HG02840 (cell line): Measurements from ENCODE around the gene TBC1D22A.

ENCODE experiments used
- ATAC-seq: cut with Tn5 transposase; IDR thresholded peaks from one replicate; pipeline ENCODE4 v1.9.1; 2021; ENCODE audit warnings: mild to moderate bottlenecking, moderate library complexity, moderate number of reproducible peaks; ENCODE audit not compliant: unreplicated experiment, low FRiP score

Gene TBC1D22A

DNA sequence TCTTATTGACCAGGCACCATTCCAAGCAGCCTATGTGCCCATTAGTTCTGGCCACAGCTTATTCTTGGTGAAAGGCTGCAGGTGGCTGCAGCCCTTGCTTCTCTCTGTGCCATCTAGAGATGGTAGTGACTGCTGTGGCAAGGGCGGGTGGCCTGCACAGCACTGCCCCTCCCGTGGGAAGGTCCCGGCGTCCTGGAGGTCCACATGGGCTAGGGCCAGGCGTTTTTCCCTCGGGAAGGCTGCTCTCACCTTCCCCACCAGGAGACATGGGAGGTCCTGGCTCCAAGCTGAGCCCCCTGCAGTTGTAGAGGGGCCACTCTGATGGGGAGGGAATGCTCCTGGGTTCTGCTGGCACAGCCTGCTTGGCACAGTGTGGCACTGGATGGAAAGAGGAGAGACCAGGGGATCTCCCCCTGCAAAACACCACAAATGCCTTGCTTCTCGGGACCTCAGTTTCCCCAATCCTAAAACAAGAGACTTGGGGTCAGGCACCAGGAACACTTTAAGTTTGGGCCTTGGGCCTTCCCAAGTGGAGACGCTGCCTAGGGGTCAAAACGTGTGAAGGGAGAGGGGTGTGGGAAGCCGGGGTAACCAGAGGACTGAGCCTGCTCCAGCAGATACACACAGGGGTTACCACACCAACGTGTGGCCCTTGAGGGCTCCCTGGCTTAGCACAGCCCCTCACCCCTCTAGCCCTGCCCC is 10.0 kb upstream of the TBC1D22A start:
- no peak for ATAC-seq

DNA sequence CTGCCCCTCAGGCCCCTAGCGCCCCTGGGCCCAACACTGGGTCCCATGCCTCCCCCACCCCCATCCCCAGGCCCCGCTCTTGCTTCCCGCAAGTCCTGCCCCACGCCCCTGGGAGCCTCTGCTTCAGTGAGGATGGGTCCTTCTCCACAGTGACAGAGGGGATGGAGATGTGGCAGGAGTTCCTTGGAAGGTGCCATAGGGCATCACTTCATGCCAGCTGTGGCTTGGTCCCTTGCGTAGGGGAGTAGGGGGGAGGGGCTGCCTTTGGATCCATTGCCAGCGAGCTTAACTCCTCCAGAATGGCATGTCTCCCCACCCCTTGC is 9.5 kb upstream of the TBC1D22A start:
- ATAC-seq: no peak

DNA sequence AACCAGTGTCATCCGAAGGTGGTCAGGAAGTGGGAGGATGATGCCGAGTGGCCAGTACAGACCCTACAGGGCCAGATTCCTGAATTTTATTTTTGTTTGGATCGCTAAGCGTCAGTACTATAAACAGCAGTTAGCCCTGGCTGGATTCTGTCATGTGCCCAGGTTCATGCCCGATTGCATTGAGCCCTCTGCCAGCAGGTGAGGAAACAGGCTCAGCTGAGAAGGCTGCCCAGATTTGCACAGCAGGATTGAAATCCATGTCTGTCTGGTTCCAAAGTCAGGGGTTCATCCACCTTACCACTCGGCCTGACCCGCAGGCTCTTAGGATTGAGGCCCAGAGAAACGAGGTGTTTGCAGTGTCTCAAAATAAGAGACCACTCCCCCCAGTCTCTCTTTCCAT is 9.1 kb upstream of the TBC1D22A start:
- no peak for ATAC-seq

DNA sequence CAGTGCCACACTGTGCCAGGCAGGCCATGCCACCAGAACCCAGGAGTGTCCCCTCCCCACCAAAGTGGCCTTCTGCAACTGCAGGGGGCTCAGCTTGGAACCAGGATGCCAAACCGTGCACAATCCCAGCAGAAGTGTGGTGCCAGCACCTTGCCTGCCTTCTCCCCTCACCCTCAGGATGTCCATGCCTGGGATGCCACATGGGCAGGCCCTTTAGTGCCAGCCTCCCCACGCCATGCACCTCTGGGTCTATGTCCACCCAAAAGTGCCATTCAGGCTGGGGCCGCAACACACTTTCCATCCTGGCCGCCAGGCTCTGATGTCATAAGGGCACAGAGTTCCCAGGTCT is 8.7 kb upstream of the TBC1D22A start:
- no peak for ATAC-seq

DNA sequence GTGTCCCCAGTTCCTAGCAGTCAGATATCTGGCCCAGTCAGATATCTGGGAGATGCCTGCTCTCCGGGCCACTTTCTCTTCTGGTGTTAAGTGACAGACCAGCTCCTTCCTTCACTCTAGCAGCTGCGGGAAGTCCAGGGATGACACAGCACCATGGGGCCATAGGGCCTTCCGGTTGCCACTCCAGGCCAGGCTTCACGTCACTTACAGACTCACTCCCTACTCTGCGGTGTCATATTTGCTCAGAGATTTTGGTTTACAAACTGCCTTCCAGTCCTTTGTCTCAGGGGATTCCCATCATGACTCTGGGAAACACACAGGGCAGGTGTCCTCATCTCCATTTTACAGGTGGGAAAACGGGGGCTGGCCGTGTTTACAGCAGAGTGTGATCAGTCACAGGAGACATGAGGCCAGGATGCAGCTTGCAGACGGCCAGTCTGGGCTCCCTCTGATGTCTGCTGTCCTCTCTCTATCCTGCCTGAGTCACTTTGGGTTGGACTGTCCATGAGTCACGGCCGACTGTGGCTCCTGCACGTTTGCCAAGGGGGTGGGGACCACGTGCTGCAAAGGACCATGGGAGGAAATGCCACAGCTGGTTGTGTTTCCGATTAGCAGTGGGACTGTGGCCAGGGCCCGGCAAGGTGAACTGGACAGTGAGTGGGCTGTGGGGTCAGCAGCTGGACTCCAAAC is 8.2 kb upstream of the TBC1D22A start:
- ATAC-seq: no peak

DNA sequence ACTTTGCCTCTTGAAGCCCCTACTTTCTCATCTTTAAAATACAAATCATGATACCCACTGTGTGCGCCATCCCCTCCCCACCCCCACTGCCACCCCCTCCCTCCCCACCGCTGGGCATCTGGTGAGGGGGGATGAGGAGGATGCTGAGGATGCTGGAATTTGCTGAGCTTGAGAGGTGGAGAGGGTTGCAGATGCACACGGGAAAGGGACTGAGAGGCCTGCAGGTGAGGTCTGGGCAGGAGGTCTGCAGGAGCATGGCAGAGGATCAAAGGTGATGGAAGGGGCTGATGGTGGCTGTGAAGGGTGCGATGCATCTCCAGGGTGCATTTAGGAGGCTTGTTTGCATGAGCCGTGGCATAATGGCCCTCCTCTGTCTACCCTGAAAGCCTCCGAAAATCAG is 7.6 kb upstream of the TBC1D22A start:
- ATAC-seq: no peak

DNA sequence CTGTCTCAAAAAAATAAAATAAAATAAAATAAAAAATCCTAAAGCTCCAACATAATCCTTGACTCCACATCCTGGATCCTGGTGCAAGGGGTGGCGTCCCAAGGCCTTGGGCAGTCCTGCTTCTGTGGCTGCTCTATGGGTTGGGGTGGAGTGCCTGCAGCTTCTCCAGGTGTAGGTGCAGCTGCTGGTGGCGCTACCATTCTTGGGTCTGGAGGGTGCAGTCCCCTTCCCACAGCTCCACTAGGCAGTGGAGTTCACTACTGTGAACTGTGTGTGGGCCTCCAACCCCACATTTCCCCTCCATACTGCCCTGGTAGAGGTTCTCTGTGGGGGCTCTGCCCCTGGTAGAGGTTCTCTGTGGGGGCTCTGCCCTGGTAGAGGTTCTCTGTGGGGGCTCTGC is 6.9 kb upstream of the TBC1D22A start:
- no peak for ATAC-seq

DNA sequence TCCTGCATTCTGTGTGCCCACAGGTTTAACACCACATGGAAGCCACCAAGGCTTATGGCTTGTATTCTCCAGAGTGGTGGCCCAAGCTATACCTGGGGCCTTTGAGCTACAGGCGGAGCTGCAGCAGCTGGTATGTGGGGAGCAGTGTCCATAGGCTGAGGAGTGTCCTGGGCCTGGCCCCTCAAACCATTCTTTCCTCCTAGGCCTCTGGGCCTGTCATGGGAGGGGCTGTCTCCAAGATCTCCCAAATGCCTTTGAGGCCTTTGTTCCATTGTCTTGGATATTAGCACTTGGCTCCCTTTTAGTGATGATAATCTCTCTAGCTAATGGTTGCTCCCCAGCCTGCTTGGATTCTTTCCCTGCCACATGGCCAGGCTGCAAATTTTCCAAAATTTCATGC is 6.4 kb upstream of the TBC1D22A start:
- no peak for ATAC-seq

DNA sequence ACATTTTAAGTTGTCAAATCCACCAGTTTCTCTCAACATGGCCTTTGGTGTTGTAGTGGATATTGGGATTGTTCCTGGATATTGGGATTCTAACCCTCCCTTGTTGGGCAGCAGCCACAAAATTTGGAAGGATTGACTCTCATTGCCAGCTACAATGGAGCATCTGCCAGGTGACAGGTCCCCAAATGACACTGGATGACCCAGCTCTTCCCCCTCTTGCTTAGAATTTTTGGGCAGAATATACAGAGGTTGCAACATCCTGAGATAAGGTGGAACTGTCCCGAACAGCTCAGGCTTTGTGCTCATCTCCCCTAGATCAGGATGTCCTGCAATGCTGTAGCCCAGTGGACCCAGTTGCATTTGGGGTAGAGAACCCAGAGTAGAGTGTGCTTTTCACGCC is 5.3 kb upstream of the TBC1D22A start:
- ATAC-seq: no peak

DNA sequence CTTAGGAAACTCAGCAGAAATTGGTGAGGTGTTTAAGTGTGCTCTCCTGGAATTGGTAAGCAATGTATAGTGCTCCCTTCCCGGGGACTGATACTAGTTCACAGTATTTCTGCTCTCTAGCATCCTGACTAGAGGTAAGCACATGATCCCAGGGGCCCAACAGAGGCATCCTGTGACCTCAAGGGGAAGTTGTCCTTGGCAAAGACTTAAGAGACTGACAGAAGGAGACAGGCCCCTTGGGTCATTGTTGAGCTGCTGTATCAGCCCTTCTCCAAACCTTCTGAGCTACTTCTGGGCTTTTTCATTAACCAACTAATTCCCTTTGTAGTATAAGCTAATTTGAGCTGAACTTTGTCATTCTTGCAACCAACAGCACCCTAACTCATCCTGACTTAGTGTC is 4.3 kb upstream of the TBC1D22A start:
- ATAC-seq: no peak

DNA sequence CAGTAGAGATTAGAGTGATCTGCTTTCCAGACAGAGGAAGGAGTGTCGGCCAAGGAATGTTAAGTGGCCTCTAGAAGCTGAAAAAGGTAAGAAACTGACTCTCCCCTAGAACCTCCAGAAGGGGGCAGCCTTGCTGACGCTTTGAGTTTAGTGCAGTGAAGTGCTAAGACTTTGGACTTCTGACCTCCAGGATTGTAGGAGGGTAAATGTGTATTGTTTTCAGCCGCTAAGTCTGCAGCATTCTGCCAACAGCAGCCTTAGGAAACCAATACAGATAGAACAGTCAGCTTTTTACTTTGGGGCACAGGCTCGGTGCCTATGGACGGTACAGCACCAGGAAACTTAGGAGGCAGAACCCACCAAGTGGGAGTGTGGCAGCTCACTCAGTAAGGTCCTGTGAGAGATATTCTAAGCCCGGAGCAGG is 3.6 kb upstream of the TBC1D22A start:
- ATAC-seq: no peak

DNA sequence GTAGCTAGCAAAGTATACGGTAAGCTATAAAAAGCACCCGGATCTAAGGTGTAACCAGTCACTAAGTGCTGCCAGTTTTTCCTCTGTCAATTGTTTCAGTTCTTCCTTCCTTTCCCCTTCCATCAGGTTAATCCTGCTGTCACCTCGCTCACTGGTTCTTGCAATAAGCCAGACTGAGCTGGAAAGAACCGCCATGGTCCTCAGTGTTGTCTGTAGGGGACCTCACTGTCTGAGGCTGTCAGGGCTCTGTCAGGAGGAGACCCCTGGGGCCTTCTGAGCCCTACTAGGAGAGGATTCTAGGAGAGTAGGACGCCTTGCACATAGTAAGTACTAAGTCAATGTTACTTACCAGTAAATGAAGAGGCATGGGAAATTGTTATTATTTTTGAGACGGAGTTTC is 1.4 kb upstream of the TBC1D22A start:
- no peak for ATAC-seq

DNA sequence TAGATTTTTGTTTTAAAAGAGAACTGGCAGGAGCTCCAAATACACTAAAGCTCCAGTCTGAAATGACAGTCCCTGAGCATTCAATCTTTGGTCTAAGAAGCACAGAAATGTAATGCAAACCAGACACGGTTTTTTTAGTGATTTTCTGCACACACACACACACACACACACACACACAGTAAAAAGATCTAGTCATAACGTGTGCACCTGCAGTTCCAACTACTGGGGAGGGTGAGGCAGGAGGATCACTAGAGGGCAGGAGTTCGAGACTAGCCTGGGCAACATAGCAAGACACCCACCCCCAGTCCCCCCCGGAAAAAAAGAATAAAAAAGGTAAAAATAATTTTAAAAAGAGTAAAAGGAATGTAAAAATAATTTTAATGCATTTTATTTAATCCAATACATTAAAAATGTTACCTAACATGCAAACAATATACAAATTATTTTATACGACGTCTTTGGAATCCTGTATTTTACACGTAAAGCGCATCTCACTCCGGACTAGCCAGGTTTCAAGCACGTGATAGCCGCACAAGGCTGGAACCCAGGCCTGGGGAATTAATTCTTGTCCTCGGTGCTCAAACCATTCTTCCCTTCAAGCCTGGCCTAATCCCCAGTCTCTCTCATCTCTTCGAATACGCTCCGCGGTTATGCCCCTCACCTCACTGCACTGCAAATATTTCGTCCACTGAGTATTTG is 762 bp upstream of the TBC1D22A start:
- ATAC-seq: no peak

DNA sequence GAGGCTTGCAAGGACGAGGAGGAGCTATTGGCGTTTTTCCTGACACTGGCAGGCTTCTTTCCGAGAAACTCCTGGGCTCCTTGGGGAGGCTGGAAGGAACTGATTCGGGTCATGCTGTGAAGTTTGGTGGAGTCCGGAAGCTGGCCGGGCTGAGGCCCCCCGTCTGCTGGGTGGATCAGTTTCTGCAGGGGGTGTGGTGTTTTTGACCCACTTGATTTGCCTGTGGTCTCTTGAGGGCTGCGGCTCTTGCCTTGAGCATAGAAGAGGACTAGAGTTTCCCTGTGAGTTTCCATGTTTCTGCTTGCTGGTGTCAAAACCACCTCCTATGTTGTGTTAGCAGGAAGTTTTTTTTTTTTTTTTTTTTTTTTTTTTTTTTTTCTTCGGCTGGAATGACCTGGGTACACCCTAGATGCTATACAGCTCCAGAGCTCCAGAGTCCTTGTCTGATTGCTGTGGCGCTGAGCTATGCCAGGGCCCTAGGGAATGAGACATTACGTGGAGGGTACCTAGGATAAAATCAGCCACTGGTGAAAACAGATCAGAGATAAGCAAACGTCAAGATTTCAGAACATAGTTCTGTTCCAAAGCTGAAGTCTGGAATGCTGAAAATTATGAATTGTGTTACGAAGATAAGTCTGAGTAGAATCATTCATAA is 728 bp downstream of the TBC1D22A start:
- ATAC-seq: peak; percentile 59

DNA sequence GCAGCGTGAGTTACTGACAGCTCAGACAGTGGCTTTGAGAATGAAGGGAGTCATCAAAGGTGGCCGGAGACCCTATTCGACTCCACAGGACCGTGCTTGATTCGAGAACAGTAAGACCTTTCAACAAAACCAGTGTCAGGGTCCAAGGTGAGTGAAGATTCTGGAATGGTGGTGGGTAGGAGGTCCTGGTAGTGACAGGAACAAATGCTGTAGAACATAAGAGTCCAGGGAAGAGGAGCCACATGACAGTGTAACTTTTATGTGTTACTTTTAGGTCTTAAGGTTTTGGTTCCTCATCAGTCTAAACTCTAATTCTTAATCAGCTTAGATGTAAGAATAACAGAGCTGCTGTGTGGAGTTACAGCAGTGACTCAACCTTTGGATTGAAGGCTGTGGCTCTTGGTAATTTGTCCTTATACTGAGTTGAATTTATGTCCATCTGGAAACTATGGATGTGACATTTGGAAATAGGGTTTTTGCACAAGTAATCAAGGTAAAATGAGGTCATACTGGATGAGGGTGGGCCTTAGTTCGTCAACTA is 1.8 kb downstream of the TBC1D22A start:
- ATAC-seq: no peak

DNA sequence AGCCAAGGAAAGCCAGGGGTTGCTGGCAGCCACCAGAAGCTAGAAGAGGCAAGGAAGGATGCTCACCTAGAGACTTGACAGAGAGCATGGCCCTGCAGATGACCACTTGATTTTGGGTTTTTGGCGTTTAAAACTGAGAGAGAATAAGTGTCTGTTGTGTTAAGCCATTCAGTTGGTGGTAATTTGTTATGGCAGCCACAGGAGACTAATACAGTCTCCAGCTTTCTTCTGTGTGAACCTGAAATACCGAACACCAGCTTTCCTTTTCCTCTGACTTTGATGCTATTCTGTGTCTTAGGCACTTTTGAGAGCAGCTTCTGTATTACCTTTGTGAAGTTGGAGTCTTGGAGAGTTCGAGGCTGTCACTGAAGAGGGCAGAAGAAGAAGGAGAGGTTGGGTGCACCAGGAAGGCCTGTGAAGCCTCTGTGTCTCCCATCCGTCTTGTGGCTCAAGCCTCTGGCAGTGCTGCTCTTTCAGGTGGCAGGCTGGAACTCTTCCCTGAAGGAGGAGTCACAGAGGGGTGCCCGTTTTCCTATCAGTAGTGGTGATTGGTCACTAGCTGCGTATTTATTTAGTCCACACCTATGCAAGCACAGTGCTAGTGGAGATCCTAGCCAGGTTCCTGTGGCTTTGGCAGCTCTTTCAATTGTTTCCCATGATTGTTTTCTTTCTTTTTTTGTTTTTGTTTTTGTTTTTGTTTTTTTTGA is 2.5 kb downstream of the TBC1D22A start:
- no peak for ATAC-seq

DNA sequence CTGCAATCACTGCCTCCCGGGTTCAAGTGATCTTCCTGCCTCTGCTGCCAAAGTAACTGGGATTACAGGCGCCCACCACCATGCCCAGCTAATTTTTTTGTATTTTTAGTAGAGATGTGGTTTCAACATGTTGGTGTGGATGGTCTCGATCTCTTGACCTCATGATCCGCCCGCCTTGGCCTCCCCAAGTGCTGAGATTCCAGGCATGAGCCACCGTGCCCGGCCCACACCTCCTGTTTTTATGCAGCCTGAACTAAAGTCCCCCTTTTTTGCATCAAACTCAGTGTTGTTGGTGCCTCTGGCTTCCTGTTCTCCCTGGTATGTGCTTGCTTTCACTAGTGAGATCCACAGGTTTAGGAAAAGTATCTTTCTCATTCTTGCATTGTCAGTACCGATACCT is 4.2 kb downstream of the TBC1D22A start:
- no peak for ATAC-seq

DNA sequence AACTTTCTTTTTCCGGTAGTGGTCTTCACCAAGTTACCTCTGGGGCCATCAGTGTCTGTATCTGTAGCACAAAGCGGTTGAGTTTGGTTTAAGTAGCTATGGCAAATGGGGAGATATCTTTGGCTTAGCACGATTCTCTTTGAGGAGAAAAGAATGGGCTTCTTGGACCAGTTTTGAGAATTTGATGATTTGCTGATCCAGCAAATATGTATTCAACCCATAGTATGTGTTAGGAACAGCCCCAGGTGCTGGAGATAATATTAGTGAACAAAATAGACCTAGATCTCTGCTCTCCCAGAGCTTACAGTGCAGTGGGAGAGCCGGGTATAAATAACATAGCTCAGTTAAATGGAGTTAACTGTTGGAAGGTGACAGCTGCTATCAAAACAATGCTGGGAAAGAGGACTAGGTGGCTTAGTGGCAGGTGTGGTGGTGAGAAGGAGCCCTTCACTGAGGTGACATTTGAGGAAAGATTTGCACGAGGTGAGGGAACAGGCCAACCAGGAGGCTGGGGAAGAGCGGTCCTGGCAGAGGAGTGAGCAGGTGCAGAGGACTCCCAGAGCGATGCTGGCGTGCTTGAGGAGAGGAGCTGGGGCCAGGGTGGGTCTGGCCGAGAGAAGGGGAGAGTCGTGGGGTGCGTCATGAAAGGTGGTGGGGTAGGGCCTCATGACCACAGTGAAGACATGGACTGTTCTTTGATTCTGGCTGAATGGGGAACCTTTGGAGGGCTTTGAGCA is 5.0 kb downstream of the TBC1D22A start:
- ATAC-seq: no peak

DNA sequence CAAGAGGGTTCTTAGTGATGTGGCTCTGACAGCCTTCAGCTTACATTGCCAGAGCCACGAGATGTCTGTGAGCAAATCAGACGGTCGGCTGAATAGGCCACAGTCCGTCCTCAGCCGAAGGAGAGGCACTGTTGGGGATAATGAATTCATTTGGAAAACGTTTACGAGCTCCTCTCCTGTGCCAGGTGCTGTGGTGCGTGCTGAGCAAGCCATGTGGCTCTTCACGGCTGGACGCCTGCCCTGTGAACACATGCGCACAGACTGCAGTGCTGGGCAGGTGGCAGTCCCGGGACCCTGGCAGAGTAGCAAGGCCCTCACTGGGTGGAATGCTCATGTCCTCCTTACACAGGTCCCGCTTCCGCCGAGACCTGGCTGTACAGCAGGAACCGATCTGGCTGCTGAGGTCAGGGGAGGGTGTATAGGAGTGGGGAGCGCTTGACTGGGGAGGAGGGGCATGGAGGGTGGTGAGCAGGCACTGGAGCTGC is 6.8 kb downstream of the TBC1D22A start:
- no peak for ATAC-seq

DNA sequence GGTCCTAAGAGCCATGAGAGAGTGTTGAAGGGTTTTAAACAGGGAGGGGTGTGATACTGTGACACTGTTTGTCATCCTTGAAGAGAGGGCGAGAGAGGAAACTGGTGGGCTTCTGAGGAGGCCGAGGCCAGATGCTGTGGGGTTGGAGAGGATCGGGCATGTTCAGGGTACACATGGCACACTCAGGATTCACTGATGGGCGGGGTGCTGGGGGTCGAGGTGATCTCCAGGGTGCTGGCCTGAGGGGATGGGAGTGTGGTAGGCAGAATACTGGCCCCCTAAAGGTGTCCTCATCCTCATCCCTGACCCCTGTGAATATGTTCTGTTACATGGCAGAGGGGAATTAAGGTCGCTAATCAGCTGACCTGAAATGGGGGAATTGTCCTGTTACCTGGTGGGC is 7.3 kb downstream of the TBC1D22A start:
- no peak for ATAC-seq
